HG03575 (cell line): ENCODE results near the gene THBD.

ENCODE experiments used
- ATAC-seq: cut with Tn5 transposase; IDR thresholded peaks from one replicate; pipeline ENCODE4 v1.9.1; 2021; ENCODE audit not compliant: unreplicated experiment, insufficient number of reproducible peaks, low FRiP score; ENCODE audit errors: extremely low read depth

THBD gene

DNA sequence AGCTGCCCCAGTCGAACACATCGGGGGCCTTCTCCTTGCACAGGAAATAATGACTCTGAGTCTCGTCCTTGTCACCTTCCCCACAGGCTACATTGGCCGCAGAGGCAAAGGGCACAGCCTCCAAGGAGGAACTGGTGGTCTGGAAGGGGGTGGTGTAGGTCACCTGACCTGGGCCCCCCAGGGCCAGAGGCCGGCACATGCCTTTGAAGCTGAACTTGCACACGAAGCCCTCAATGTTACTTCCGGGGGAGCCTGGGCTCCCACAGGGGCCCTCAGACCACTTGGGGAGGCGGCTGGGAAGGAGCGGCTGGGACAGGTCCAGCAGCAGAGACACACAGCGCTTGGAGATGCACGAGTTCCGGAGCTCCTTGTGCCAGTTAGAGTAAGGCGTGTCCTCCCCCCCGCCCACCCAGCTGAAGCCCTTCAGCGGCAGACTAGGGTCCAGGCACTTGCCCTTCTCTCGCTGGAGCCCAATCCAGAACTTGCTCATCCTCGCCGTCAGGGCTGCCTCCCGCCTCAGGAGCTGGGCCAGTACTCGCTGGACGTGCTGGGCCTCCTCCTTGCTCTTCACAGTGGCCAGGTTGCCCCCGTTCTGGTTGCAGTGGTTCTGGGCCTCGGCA lies 36.1 kb upstream of the THBD start:
- ATAC-seq, result no peak

DNA sequence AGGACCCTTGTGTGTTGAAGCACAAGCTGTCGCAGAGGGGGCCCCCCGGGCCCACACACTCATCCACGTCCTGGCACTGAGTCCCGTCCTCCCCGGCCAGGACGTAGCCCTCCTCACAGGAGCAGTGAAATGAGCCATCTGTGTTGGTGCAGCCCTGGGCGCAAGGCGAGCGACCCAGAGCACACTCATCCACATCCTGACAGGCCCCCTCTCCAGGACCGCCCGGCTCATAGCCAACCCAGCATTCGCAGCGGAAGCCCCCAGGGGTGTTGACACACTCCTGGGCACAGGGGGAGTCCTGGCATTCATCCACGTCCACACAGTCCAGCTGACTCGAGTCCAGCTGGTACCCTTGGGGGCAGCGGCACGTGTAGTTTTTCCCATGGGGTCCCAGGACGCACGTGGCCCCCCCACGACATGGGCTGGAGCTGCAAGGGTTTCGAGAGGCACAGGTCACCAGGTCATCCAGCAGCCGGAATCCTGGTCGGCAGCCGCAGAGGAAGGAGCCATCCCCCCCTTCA lies 35.4 kb upstream of the THBD start:
- ATAC-seq, result no peak

DNA sequence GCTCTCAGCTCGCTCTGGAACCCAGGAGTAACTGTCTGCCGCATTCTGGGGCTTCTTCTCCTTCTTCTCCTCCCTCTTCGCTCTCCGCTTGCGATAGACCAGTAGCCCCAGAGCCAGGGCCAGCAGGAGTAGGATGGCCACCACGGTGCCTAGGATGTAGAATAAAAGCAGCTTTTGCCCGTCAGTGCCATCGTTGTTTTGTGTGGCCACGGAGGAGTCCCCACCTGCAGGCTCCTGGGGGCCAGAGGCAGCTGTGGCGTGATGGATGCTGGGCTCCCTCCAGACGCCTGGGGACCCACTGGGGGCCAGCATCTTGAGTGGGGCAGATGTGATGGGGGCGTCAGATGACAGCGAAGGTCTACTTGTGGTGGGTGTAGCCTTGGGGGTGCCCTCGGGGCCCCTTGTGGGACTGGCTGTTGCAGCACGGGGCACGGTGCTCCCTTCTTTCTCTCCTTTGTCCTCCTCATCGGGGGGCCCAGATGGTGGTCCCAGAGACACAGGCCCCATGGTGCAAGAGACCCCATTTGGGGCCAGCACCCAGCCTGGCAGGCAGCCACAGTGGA lies 34.9 kb upstream of the THBD start:
- ATAC-seq, result no peak

DNA sequence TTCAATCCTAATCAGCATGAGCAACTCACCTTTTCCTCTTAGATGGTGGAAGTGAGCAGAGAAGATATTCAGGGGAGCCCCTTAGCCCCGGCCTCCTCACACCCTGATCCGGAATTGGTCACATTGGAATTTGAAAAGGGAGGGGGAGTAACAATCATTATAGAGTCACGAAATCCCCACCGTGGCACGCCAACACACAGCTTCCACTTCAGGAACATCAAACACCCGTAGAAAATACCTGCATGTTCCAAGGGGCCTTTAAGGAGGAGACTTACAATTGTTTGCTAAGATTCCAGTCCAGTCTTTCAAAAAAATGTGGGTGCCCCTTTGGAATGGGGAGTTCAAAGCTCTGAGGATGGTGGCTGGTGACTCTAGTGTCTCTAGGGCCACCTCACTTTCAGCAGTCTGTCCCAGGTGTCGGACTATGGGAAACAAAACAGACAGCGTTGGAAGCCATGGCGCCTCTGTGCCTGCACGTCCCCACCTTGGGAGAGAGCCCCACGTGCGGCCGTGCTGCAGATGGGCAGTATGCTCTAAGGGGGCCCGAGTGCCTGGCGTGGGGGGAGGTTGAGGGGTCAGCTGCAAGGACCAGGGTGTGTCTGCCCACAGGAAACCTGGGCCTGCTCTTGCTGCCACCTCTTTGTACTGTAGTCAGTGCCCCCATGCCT lies 34.2 kb upstream of the THBD start:
- no peak for ATAC-seq

DNA sequence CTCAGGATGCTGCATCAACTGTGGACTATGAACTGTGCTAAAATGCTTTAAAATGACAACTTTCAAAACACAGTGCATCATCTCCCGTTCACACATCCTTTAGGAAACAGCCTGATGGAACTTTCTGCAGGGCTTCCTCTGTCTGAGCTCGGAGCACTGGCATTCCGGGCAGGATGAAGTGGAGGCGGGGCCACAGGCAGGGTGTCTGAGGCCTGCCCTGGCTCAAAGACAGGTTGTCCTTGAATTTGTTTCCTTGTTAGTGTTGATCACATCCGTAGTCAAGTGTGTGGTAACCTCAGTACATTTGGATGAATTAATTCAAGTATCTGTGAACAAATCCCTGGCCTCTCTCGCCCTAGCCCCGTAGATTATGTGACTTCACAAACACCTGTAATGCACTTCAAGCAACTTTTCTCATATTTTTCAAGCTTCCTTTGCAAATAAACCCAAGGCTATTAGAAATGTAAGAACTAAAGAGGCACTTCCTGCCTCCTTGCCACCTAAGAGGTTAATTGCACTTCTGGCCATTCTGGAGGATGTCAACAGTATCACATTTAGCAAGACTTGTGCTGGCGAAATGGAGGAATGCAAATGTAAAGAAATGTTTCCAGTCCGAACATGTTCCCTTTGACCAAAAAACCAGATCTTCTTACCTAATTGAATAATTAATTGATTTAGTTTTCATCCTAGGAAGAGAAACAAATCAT lies 33.5 kb upstream of the THBD start:
- no peak for ATAC-seq

DNA sequence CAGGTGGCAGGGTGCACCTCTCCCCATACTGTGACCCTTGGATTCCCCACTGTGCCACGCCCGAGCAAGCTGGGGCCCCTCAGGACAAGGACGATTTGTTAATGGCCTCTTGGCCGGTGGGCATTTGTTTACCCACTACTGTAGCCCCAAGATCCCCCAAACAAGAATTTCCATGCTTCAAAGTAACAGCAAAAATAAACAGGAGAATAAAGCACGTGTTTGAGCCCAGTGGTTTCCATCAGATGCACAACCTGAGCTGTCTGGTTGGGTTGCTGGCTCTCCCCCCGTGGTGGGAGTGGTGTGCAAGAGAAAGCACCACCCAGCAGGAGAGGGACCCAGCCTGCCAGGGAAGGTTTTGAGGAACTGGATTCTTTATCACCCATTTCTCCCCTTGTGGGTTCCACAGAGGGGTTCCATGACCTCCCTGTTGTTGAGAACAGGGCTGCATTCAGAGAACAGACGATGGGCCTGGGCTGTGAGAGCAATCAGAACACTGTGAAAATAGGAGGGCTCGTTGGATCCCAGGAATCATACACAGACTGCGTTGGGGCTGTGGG lies 31.9 kb upstream of the THBD start:
- no peak for ATAC-seq

DNA sequence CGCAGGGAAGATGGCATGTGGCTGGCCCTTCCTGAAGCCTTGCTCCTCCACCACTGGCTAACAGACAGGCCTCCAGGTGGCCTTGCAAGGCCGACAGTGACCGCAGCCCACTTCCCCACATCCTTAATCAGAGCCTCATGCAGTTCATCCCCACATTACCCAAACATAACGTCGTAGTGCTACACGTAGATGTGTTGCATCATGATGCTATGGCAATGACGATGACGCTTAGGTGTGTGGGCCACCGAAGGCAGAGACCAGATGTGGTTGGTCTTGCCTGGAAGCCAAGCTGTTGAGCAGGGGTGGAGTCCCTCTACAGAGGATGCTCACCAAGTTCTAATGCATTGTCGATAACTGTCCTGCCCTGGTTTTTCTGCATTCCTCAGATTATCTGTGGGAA lies 31.0 kb upstream of the THBD start:
- no peak for ATAC-seq

DNA sequence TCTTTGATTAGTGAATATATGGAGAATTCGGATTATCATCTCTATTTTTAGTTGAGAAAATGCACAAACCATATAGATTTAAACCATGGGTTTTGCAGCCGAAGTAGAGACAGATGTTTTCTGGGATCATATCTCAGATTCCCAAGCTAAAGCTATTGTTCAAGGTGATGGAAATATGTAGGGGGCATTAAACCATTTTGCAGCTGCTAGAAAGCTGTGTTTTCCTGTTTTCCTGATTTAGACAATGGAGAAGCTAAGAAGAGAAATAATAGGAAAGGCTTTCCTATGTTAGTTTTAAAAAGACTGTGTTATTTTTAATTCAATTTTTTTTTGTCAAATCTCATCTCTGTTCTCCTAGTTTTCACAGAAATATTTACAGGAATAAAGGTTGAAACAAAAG lies 30.5 kb upstream of the THBD start:
- no peak for ATAC-seq

DNA sequence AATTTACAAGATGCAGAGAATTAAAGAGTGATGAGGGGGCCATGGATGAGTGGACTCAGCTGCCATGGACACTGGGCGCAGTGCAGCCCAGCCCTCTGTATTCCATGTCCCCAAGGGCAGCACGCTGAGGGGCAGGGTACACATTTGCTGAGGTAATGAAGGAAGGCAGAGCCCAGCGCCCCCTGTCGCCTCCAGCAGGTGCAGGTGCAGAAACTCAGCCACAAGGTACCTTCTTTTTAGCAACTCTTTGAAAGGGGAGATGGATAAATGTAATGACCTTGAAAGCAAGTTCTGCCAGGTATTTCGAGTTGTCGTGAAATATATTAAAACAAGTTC lies 29.5 kb upstream of the THBD start:
- no peak for ATAC-seq

DNA sequence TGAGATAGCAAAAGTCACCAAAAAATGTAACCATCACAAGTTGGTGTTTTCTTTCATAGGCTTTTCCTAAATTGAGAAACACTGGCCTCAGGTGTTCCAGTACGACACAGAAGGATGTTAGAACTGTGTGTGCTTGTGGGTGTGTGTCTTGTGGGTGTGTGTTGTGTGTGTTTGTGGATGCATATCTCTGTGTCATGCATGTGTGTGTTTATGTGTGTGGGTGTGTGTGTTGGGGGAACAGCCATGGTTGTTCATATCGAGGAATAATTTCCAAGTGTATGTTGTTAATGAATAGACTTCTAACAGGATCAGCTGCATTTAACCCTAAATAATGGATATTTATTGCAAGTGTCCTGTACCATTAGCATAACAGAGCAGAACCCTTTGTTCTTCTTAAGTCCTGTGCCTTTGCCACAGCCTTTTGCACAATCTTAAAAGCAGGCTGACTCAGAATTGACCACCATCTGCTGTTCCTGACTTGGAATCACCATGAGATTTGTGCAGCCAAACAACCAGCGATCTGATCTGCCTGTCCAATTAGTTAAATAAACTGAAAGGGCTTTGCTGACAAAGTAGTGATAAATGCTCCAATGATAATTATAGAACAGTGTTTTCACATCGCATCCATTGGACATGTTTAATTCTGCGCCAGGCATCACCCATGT lies 29.0 kb upstream of the THBD start:
- ATAC-seq, result no peak

DNA sequence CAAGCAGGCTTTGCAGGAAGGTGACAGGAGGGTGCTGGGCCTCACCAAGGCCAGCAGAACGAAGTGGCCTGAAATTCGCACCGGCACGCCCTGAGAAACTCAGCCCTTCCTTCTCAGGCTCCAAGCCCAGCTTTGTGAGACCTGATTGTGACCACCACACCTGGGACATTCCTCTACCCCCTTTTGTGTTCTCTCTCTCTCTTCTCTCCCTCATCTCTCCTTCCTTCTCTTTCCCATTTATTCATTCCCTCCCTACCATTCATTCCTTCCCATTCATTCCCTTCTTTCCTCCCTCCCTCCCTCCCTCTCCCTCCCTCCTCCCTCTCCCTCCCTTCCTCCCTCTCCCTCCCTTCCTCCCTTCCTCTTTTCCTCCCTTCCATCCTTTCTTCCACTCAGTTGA lies 27.8 kb upstream of the THBD start:
- ATAC-seq, result no peak

DNA sequence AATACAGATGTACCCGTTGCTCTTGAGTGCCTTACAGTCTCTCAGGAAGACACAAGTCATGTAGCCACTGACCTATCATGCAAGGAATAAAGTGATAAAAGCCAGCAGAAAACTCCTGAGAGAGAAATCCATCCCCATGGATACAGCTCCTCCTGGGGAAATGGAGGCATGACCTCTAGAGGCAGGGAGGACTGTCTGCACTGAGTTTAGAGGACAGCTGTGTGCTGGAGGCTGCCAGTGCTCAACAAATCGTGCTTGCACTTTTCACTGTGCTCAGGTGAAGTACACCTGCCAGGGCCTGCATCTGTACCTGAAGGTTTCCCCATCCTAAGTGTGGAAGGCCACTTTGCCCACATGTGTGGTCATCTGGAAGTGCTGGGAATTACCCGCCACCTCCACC lies 24.6 kb upstream of the THBD start:
- ATAC-seq, result no peak

DNA sequence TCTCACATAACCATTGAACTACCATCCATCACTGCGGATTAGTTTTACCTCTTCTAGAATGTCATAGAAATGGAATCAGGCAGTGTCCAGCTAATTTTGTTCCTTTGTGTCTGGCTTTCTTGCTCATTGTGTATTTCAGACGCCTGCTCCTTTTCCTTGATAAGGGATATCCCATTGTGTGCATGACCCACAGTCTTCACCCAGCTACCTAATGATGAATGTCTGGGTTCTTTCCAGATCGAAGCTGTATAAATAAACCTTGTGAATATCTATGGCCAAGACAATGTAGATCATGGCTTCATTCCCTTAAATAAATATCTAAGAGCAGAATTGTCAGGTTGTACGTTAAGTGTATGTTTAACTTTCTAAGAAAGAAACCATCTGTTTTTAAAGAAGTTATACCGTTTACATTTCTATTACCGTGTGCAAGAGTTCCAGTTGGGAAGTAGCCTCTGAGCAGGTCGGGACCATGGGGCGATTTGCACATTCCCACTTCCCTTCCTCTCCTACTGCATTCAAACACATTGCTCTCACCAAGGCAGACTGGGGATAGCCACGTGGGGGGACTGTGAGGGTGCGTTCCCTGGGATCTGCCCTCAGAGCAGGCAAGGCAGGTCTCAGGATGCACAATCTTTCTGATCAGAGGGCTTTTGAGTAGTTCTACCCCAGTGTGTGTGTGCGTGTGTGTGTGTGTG lies 23.6 kb upstream of the THBD start:
- ATAC-seq, result no peak

DNA sequence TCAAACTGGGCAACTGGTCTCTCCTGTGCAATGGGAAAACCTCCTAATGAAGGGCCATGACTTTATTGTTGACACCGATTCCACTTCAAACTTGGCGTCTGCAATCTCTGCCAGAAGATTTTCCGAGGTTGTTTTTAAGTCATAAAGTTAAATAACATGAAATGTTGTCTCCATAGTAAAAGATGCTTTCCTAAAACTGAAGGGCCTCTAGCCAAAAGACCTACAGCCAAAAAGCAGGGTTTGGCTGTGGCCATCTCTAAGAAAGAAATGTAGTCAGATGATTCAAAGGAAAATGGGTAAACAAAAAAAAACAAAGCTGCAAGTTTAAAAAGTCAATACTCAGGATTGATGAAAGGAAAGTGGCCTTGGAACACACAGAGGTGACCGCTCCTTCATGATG lies 22.5 kb upstream of the THBD start:
- ATAC-seq, result no peak

DNA sequence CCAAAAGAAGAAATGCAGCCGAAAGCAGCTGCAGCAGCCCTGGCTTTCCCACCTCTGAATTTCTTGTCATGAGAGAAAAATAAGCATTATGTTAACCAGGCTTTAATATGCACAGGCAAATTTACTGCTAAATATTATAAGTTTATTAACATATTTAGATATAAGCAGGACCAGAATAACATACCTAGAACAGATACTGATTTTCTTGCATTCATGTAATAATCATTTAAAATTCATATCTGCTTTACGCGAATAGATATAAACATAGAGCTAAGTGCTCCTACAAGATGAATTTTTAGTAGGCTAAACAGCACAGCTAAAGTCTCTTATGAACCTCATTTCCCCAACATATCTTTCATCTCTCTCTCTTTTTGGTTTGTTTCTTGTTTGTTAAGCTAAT lies 21.9 kb upstream of the THBD start:
- no peak for ATAC-seq

DNA sequence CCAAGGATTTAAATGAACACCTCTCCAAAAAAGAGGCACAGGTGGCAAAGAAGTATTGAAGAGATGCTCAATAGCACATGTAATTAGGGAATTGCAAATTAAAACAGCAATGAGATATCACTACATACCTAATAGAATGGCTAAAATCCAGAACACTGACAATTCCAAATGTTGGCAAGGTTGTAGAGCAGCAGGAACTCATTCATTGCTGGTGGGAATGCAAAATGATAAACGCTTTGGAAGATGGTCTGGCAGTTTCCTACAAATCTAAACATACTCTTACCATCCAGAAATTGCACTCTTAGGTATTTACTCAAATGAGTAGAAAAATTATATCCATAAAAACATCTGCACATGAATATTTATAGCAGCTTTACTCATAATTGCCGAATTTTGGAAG lies 19.6 kb upstream of the THBD start:
- no peak for ATAC-seq

DNA sequence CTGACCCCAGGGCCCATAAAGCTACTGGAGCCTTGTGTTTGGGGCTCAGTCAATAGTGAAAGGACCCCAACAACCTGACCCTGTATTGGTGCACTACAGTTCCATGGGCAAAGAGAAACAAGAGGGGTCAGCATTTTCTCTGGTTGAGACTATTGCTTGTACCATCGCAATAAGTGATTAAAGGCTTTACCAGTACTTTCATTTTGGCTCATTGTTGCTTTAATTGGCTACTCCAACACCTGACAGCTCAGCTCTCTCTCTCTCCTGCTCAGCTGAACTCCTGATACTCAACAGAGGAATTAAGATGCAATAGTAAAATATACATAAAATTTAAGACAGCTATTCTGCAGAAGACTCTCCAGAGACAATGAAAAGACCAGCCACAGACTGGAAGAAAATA lies 18.8 kb upstream of the THBD start:
- no peak for ATAC-seq

DNA sequence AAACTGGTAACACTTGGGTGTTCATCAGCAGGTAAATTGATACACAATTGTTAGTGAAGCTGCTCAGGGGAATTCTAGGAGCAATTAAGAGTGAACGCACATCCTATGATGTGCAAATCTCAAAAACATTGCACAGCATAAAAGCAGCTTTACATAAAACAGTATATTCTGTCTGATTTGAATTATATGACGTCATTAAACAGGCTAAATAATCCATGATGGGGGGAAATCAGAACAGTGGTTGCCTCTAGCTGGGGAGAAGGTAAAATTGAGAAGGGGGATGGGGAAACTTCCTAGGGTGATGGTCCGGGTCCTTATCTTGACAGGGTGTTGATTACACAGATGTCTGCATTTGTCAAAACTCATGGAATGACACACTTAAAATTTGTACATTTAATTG lies 17.3 kb upstream of the THBD start:
- no peak for ATAC-seq
